Activated B cell treated with CpG ODN at 0.5 μM for 24 hours (primary cell): ENCODE data around the gene TAOK1. TPM values are rescaled to one million over a fixed set of nuclear protein-coding genes. Genes with fewer than 3 reads are reported as not detected.
"Not testable (repeated sequence)": the region's sequence is repeated elsewhere in the genome, so short reads cannot be mapped to it uniquely, and the experiment has no call there.

ENCODE experiments used
- ATAC-seq: fragments of 200-7000 bp; cut with Tn5 transposase; one replicate; pipeline ENCODE4 v1.10.0; 2021; ENCODE audit warnings: low read depth, mild to moderate bottlenecking, moderate library complexity
- CTCF ChIA-PET: fragments of 350-600 bp; sonication (Branson Sonifier 250); formaldehyde crosslinking; loops from one replicate; lab custom pipeline; 2021; ENCODE audit warnings: antibody characterized with exemption; lab: Charles Lee
- POLR2A ChIA-PET: fragments of 350-600 bp; sonication (Branson Sonifier 250); formaldehyde crosslinking; loops from one replicate; lab custom pipeline; 2021; ENCODE audit warnings: antibody characterized with exemption; lab: Charles Lee
- DNase-seq: peaks from one replicate; pipeline ENCODE4 v3.0.0; 2022
- H3K27ac Mint-ChIP-seq: one replicate; pipeline ENCODE4 v1.8.0; 2020; ENCODE audit warnings: mixed read lengths
- H3K27me3 Mint-ChIP-seq: one replicate; pipeline ENCODE4 v1.8.0; 2021; ENCODE audit warnings: mixed read lengths
- H3K36me3 Mint-ChIP-seq: one replicate; pipeline ENCODE4 v1.8.0; 2021; ENCODE audit warnings: low read depth, mixed read lengths
- H3K4me1 Mint-ChIP-seq: one replicate; pipeline ENCODE4 v1.8.0; 2021; ENCODE audit warnings: mixed read lengths
- H3K4me3 Mint-ChIP-seq: one replicate; pipeline ENCODE4 v1.8.0; 2020; ENCODE audit warnings: mild to moderate bottlenecking, mixed read lengths
- H3K9me3 Mint-ChIP-seq: one replicate; pipeline ENCODE4 v1.8.0; 2020; ENCODE audit warnings: mixed read lengths
- CTCF ChIP-seq: fragments of 200-600 bp; IDR thresholded peaks from one replicate; pipeline ENCODE4 v1.8.0; 2022; ENCODE audit warnings: antibody characterized with exemption, mild to moderate bottlenecking
- intact Hi-C: fragments of 100-400 bp; cut with micrococcal nuclease; formaldehyde crosslinking; loops from one replicate; pipeline ENCODE4 v1.15.1; 2024
- total RNA-seq: library from RNA; stranded (reverse); gene quantifications from 2 replicates; pipeline ENCODE4 v1.2.3, GENCODE V29; 2022

The TAOK1 gene
- total RNA-seq, 1 donor from 2014 or later: 55.5 TPM

GRCh38 chr17:29345066-29345465 is 45.1 kb upstream of the TAOK1 start:
- ATAC-seq: no peak
- ChIA-PET POLR2A (no interaction called here), CTCF (interaction anchor here (1.1 kb wide), 1 partner anchor 25 kb away, joined by 3 read pairs; no protein-coding TSS in a partner anchor)
- no peak for DNase-seq
- H3K9me3 Mint-ChIP-seq: no peaks in the 10 kb centered on the region
- peaks cover 15% of the 10 kb centered on the region for H3K4me1 Mint-ChIP-seq
- H3K27ac Mint-ChIP-seq: no peak overlapping the region
- no peak overlapping the region for H3K4me3 Mint-ChIP-seq
- H3K36me3 Mint-ChIP-seq: no peaks in the 10 kb centered on the region
- TF ChIP-seq CTCF: no peak
- peaks cover 8% of the 10 kb centered on the region for H3K27me3 Mint-ChIP-seq
- intact Hi-C loops: no loop called here

- ATAC-seq, intact Hi-C loops, H3K4me3 Mint-ChIP-seq, H3K9me3 Mint-ChIP-seq, H3K27ac Mint-ChIP-seq, POLR2A ChIA-PET, DNase-seq, CTCF ChIA-PET, H3K27me3 Mint-ChIP-seq, H3K36me3 Mint-ChIP-seq: not testable (repeated sequence)
- peaks cover 15% of the 10 kb centered on the region for H3K4me1 Mint-ChIP-seq
These were observed 44.7 kb upstream of the TAOK1 start for GRCh38 chr17:29345470-29345869.

GRCh38 chr17:29346462-29346861 is 43.7 kb upstream of the TAOK1 start:
- DNase-seq (no peak), ATAC-seq (no peak)
- CTCF ChIA-PET: no interaction called here
- Mint-ChIP-seq H3K4me1 (peaks cover 12% of the 10 kb centered on the region), H3K9me3 (no peaks in the 10 kb centered on the region), H3K36me3 (no peaks in the 10 kb centered on the region), H3K27ac (no peak overlapping the region), H3K4me3 (no peak overlapping the region), H3K27me3 (peaks cover 4% of the 10 kb centered on the region)
- TF ChIP-seq CTCF: no peak
- intact Hi-C loops: no loop called here
- POLR2A ChIA-PET: no interaction called here

GRCh38 chr17:29347831-29348629 is 42.1 kb upstream of the TAOK1 start:
- no peak for TF ChIP-seq CTCF
- intact Hi-C loops: no loop called here
- Mint-ChIP-seq H3K9me3 (no peaks in the 10 kb centered on the region), H3K27ac (no peak overlapping the region), H3K36me3 (no peaks in the 10 kb centered on the region), H3K4me3 (no peak overlapping the region), H3K4me1 (no peaks in the 10 kb centered on the region), H3K27me3 (peaks cover 3% of the 10 kb centered on the region)
- no peak for ATAC-seq
- no peak for DNase-seq
- POLR2A ChIA-PET: no interaction called here
- CTCF ChIA-PET: interaction anchor here (1.2 kb wide), 1 partner anchor 22 kb away, joined by 3 read pairs; no protein-coding TSS in a partner anchor

GRCh38 chr17:29349409-29349808 is 40.8 kb upstream of the TAOK1 start:
- DNase-seq (no peak), ATAC-seq (no peak)
- Mint-ChIP-seq H3K36me3 (no peaks in the 10 kb centered on the region), H3K27ac (no peak overlapping the region), H3K4me1 (no peaks in the 10 kb centered on the region), H3K27me3 (peaks cover 2% of the 10 kb centered on the region), H3K4me3 (no peak overlapping the region), H3K9me3 (no peaks in the 10 kb centered on the region)
- intact Hi-C loops: no loop called here
- POLR2A ChIA-PET: no interaction called here
- no peak for TF ChIP-seq CTCF
- CTCF ChIA-PET: interaction anchor here (1.2 kb wide), 1 partner anchor 21 kb away, joined by 3 read pairs; no protein-coding TSS in a partner anchor
